GM19025 (cell line): ENCODE results near the gene PREB.
"Not testable (repeated sequence)": the region's sequence is repeated elsewhere in the genome, so short reads cannot be mapped to it uniquely, and the experiment has no call there.

Experiments used
- ATAC-seq: cut with Tn5 transposase; IDR thresholded peaks from one replicate; pipeline ENCODE4 v1.9.1; 2021; ENCODE audit warnings: mild to moderate bottlenecking, low read depth, moderate library complexity; ENCODE audit not compliant: unreplicated experiment

Gene PREB

GRCh38 chr2:27133905-27134780, at the start of gene PREB:
PREB (minus strand) TSS chr2:27134636; CDS start chr2:27134421, 215 bp downstream.
- ATAC-seq = peak; percentile 86

GRCh38 chr2:27184115-27184514, 49.7 kb upstream of the PREB start:
- no peak for ATAC-seq

- no peak for ATAC-seq
Measured at GRCh38 chr2:27182346-27182745, 47.9 kb upstream of the PREB start.

- no peak for ATAC-seq
Measured at GRCh38 chr2:27179344-27180000, 45.0 kb upstream of the PREB start.

- ATAC-seq = no peak
Measured at GRCh38 chr2:27178469-27178868, 44.0 kb upstream of the PREB start.

- no peak for ATAC-seq
Measured at GRCh38 chr2:27177441-27178351, 43.3 kb upstream of the PREB start.

GRCh38 chr2:27175781-27176180, 41.3 kb upstream of the PREB start:
- not testable (repeated sequence) for ATAC-seq

GRCh38 chr2:27175330-27175729, 40.9 kb upstream of the PREB start:
- ATAC-seq = no peak

GRCh38 chr2:27174638-27175037, 40.2 kb upstream of the PREB start:
- no peak for ATAC-seq

GRCh38 chr2:27171351-27171848, 37.0 kb upstream of the PREB start:
- ATAC-seq = no peak

GRCh38 chr2:27170581-27171337, 36.3 kb upstream of the PREB start:
- ATAC-seq = no peak

- ATAC-seq = no peak
Measured at GRCh38 chr2:27164960-27165763, 30.7 kb upstream of the PREB start.

GRCh38 chr2:27162151-27163121, 28.0 kb upstream of the PREB start:
- ATAC-seq = no peak

GRCh38 chr2:27160191-27160590, 25.8 kb upstream of the PREB start:
- ATAC-seq = no peak

- ATAC-seq = no peak
Measured at GRCh38 chr2:27159271-27159670, 24.8 kb upstream of the PREB start.

- ATAC-seq = no peak
Measured at GRCh38 chr2:27158468-27158867, 24.0 kb upstream of the PREB start.

GRCh38 chr2:27155069-27155520, 20.7 kb upstream of the PREB start:
- ATAC-seq = no peak

GRCh38 chr2:27154488-27154887, 20.1 kb upstream of the PREB start:
- no peak for ATAC-seq
